Neural cell (in vitro differentiated cells): ENCODE data around the gene B4GALT5.

Experiments
- CTCF ChIP-seq: fragments of 450-650 bp; IDR thresholded peaks from 2 replicates; pipeline ENCODE4 v1.5.1; 2014; ENCODE audit warnings: antibody characterized with exemption, mild to moderate bottlenecking, moderate library complexity; ENCODE audit not compliant: poor library complexity, severe bottlenecking
- EP300 ChIP-seq: fragments of 450-650 bp; conservative IDR thresholded peaks from 2 replicates; pipeline ENCODE4 v1.6.1; 2014; ENCODE audit warnings: antibody characterized with exemption, mild to moderate bottlenecking, moderate library complexity; ENCODE audit not compliant: poor library complexity, severe bottlenecking
- POLR2AphosphoS5 ChIP-seq: IDR thresholded peaks from 2 replicates; pipeline ENCODE4 v1.6.1; 2012
- REST ChIP-seq: IDR thresholded peaks from 2 replicates; pipeline ENCODE4 v1.6.1; 2012; ENCODE audit warnings: borderline replicate concordance
- SMC3 ChIP-seq: fragments of 450-650 bp; conservative IDR thresholded peaks from 2 replicates; pipeline ENCODE4 v1.6.1; 2014; ENCODE audit warnings: antibody characterized with exemption, mild to moderate bottlenecking, moderate library complexity; ENCODE audit not compliant: poor library complexity

DNA sequence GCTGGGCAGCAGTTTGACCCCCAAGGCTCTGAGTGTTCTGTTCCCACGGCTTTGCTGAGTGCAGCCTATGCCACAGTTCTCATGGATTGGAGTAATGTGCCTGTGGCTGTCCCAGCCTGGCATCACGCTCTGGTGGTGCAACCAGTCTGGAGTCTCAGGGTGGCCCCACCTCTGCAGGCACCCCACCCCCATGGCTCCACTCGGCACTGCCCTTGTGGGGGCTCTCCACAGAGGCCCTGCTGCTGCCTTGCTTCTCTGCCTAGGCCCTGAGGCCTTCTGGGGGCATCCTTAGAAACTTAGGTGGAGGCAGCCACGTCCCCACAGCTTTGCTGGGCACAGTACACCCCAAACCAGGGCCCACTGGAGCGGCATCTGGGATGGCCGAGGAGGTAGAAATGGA lies 25.4 kb upstream of the B4GALT5 start:
- TF ChIP-seq CTCF (no peak), SMC3 (no peak), REST (no peak), POLR2AphosphoS5 (no peak), EP300 (no peak)
